Femur (tissue), 1 donor: ENCODE measurements around the gene COL18A1.
A peak's percentile ranks its signal among the peaks of the same experiment; 100 is the strongest.
"Not testable (repeated sequence)": the region's sequence is repeated elsewhere in the genome, so short reads cannot be mapped to it uniquely, and the experiment has no call there.

Experiments
- DNase-seq: peaks from one replicate; pipeline ENCODE4 v3.0.0-alpha.2; 2017

Gene COL18A1

DNA sequence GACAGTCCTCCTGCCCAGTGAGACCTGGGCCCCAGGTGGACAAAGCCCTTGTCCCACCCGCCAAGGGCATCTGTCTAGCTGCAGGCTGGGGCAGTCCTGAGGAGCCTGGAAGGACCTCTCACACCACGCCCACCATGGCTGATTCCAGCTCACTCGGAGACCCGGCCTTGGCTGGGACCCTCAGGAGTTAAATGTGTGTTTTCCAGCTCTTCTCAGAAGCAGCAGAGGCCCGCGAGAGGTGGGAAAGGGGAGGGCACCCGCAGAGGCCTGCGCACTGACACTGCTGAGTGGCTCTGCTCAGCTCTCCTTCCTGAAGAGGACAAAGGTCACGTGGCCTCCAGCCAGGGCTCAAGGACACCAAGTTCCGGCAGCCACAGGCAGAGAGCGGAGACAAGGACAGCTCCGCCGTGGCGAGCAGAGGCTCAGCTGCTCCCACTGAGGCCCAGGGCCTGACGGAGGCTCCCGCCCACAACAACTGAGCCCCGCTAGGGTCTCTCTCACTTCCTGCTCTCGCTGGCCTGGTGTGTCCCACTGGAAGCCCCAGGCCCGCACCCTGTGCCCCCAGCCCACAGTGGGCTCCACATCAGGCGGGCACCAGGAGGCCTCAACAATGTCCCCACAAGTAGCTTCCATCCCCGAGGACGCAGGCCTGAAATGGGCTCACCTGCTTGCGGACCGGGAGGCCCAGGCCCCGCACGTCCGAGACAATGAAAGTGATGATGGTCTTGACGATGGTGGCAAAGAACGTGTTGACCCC is 120.4 kb downstream of the COL18A1 start:
- DNase-seq = peak; percentile 52

DNA sequence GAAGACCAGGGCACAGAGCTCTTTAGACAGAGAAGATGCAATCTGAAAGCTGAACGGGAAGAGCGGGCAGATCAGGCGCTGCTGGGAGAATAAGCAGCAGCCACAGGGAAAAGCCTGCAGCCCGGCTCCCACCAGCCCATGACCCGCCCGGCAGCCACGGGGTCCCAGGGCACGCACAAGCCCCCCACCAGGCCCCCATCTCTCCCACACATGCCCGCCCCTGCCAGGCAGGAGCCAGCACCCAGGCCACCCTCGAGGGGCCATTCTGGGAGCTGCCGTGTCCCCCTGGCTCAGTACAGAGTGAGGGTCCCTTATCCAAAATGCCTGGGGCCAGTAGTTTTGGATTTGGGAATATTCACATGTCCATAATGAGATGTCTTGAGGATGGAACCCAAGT is 120.9 kb downstream of the COL18A1 start:
- peak; percentile 11 for DNase-seq

DNA sequence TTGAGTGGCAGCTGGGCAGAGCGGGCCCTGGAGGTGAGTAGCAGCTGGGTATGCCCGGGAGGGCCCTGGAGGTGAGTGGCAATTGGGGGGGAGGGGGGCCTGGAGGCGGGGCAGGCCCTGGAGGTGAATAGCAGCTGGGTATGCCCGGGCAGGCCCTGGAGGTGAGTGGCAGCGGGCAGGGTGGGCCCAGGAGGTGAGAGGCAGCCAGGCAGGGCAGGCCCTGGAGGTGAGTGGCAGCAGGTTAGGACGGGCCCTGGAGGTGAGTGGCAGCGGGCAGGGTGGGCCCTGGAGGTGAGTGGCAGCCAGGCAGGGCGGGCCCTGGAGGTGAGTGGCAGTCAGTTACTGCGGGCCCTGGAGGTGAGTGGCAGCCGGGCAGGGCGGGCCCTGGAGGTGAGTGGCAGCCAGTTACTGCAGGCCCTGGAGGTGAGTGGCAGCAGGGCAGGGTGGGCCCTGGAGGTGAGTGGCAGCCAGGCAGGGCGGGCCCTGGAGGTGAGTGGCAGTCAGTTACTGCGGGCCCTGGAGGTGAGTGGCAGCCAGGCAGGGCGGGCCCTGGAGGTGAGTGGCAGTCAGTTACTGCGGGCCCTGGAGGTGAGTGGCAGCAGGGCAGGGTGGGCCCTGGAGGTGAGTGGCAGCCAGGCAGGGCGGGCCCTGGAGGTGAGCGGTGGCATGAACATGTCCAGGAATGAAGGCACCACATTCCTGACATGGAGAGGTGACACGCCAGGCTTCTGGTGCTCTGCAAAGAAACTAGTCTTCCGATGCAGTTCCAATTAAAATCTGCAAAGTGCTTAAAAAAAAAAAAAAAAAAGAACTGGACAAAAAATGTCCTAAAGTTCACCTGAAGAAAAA is 122.4 kb downstream of the COL18A1 start:
- not testable (repeated sequence) for DNase-seq

DNA sequence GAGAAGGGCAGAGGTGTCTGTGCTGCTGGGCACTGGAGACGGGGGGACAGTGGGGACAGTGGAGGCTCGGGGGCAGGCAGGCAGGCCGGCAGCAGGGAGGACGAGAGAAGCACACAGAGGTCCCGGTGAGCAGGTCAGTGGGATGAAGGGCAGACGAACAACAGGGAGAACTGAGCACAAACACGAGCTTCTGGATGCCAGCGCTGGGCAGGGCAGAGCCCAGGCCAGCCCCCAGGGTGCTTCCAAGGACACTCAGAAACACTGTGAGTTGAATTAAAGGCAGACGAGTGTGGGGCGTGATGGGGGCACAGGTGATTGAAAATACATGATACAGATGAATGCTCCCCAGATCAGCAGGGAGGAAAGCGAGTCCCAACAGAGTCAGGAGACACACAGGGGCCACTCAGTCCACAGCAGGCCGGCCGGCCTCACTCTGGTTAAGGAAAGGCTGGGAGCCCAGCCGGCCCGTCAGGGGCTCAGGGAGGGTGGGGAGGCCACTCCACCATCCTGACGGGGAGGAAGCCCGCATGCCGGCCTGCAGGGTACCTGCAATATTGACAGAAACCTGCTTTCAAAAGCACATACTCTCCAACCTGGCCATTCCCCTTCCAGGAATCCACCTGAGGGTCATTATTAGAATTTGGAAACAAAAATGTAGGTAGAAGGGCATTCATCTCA is 123.2 kb downstream of the COL18A1 start:
- no peak for DNase-seq

DNA sequence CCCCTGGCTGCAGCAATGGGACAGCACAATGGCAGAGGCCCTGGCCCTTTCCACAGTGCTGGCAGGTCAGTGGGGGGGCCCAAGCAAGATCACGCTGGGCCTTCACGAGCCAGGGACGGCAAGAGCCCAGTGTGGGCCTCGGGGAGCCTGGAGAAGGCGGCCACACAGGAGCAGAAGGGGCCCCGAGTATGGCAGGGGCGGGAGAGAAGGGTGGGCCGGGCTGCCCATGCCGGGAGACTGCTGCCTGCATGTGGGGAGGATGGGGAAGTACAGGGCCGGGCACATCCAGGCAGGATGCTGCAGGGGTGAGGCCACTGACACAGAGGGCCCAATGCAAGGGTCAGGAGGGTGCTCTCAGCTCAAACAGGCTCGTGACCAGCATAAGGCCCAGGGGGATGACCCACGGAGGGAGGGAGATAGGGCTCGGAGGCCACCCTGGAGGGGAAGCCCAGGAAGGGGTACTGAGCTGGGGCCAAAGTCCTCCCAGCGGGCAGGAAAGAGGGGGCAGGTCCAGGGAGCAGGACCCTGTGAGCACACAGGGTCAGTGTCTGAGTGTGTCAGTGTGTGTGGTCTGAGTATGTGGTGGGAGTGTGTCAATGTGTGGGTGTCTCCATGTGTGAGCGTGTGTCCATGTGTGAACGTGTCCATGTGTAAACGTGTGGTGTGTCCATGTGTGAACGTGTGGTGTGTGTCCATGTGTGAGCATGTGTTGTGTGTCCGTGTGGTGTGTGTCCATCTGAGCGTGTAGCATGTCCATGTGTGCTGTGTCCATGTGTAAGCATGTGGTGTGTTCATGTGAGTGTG is 124.2 kb downstream of the COL18A1 start:
- DNase-seq = no peak

DNA sequence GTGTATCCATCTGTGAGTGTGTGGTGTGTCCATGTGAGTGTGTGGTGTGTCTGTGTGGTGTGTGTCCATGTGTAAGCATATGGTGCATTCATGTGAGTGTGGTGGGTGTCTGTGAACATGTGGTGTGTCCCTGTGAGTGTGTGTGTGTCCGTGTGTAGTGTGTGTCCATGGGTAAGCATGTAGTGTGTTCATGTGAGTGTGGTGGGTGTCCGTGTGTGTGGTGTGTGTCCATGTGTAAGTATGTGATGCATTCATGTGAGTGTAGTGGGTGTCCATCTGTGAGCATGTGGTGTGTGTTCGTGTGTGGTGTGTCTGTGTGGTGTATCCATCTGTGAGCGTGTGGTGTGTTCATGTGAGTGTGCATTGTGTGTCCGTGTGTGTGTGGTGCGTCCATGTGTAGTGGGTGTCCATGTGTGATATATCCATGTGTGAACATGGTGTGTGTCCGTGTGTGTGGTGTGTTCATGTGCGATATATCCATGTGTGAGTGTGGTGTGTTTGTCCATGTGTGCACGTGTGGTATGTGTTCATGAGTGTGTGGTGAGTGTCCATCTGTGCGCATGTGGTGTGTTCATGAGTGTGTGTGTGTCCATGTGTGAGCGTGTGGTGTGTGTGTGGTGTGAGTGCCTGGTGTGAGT is 124.9 kb downstream of the COL18A1 start:
- no peak for DNase-seq

DNA sequence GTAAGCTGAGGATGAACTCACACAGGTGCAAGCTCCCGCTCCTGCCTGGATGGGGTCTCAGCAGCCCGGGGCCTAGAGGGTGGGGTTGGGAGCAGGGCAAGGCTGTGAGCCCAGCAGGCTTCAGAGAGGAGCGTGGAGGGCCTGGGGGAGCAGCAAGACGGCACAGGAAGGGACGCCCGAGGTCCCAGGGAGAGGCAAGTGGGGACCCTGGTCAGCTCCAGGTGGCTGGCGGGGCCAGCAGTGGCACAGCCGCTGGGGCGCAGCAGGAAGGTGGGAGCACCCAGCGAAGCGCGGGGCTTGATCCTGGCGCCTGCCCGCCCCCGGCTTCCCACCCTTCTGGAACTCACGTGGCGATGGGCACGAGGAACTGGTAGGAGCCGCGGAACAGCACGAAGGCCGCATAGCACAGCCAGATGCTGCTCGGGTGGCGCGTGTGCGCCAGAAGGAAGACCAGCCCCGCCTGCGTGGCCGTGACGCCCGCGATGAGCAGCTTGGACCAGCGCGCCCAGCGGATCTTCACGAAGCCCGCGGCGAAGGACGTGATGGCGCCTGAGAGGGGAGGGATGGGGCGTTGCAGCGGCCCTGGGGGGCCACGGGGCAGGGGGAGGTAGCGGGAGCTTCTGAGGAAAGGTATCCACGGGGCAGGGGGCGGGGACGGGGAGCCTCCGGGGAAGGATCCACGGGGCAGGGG is 125.6 kb downstream of the COL18A1 start:
- DNase-seq = no peak

DNA sequence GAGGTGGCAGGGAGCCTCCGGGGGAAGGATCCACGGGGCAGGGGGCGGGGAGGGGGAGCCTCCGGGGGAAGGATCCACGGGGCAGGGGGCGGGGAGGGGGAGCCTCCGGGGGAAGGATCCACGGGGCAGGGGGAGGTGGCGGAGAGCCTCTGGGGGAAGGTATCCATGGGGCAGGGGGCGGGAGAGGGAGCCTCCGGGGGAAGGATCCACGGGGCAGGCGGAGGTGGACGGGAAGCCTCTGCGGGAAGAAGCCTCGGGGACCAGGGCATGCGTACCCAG is 126.1 kb downstream of the COL18A1 start:
- DNase-seq = peak; percentile 12

DNA sequence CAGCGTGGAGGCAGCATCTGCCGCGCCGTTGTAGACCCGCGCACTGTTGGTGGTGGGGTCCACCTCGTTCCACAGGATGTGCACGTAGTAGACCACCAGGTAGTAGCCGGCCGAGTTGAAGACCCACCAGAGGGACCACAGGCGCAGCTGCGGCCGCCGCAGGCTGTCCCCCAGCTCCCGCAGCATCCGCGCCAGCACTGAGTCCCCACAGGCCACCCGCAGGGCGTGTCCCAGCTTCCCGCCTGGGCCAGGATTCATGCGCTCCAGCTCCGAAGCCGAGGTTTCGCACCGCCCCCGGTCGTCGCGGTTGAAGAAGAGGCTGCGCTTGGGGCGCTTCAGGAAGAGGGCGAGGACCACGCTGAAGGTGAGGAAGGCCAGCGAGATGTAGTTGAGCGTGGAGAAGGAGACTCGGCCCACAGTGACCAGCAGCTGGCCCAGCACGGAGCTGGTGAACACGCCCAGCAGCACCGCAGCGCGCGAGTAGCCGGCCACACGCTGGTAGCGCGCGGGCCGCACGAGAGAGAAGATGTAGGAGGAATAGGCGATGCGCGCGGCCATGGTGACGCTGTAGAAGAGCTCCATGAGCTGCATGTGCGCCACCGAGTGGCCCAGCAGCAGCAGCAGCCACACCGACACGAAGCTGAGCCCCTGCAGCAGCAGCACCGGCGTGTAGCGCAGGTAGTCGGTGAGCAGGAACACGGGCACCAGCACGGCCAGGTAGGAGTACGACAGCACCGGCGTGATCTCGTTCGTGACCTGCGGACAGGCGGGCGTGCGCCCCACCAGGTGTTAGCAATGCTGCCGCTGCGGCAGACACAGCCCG is 126.6 kb downstream of the COL18A1 start:
- peak; percentile 14 for DNase-seq

DNA sequence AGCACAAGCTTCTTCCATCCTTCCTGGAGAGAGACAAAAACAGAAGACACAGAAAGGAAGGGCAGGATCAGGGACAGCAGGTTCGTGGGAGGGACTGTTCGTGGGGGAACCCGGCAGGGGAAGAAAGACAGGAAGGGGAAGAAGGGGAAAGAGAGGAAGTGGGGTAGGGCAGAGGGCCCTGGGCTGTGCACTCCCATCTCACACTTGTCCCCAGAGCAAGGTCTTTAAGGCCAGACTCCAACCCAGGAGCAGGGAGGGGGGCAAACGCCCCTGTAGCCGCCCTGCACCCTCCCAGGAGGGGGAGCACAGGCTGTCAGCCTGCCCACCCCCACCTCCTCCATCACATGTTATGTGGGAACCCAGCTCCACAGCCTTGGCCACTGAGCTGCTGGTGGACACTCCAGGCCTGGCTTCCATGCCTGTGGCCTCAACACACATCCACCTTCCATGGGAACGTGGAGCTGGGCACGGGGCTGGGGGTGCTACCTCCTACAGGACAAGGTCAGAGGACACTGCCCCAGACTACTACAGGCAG is 127.9 kb downstream of the COL18A1 start:
- peak; percentile 21 for DNase-seq

DNA sequence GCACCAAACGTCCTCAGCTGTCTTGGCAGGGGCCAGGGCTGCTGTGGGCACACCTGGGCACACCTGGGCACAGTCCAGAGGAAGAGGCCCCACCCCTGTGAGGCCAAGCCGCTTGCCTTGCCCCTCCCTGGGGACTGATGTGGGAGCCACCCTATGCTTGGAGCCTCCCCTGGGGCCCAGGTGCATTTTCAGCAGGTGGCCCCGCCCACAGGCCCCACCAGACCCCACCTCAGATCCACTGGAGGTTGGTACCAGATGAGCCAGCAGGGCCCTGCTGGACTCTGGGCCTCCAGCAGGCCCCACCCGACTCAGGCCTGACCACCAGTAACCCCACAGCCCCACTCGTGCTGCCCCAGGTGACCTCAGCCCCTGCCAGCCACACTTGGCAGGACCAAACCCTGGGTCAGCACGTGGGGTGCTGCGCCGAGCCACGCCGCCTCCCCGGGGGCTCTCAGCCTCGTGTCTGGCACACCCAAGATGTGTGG is 128.4 kb downstream of the COL18A1 start:
- peak; percentile 18 for DNase-seq

DNA sequence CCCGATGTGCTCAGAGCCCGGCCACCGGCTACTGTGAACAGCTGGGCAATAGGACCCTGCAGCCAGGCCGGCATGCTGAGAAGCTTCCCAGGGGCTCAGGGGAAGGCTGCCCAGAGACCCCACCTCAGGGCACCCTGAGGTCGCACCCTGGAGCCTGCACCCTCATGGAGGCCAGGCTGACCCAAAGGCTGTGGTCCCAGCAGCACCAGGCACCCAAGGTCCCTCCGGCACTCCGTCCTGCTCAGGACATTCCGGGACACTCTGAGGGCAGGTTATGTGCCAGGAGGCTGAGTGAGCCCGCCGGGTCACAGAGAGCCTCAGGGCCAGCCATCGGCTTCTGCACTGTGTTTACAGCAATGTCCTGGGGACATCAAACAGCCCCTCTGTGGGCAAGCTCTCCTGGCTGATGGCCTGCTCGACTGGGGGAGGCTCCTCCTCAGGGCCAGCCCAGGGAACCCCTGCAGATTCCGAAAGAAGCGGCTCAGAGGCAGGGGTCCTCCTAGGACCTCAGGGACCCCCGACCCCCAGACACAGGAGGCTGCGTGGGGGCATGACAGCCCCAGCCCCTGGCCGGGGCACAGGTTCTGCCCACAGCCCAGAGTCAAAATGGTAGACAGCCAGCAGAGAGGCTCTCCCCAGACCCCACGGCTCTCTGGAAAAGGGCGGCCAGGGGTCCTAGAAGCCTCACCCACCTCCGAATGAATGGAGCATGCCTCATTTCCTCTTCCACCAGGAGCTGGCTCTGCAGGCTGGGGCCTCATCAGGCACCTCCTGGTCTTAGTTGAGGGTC is 129.1 kb downstream of the COL18A1 start:
- DNase-seq = peak; percentile 13

DNA sequence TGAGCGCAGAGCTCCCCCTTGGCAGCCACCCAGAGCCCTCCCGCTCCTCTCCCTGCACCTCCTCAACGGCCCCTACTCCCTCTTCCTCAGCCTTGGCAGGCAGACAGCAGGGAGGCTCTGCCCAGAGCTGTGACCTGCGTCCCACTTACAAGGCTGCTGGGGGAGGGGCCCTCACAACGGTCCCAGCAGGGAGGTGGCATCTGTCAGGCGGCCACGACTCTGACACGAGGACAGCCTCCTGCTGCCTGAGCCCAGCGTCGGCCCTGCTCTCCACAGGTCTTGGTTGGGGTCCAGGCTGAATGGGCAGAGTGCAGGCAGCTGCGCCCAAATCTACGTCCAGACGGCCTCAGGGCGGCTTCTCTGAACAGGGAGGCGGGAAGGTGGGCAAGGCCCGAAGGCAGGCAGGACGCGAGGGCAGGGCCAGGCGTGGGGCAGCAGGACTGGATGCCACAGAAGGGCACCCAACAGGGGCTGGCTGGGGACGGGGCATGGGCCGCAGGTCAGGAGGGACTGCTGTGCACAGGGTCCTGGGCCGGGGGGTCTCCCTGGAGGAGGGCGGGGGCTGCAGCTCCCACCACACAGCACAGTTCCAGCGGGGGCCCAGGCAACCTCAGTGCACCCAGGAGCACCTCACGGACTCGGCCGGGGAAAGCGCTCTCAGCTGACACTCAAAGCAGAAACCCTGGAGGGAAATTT is 129.8 kb downstream of the COL18A1 start:
- peak; percentile 69 for DNase-seq

DNA sequence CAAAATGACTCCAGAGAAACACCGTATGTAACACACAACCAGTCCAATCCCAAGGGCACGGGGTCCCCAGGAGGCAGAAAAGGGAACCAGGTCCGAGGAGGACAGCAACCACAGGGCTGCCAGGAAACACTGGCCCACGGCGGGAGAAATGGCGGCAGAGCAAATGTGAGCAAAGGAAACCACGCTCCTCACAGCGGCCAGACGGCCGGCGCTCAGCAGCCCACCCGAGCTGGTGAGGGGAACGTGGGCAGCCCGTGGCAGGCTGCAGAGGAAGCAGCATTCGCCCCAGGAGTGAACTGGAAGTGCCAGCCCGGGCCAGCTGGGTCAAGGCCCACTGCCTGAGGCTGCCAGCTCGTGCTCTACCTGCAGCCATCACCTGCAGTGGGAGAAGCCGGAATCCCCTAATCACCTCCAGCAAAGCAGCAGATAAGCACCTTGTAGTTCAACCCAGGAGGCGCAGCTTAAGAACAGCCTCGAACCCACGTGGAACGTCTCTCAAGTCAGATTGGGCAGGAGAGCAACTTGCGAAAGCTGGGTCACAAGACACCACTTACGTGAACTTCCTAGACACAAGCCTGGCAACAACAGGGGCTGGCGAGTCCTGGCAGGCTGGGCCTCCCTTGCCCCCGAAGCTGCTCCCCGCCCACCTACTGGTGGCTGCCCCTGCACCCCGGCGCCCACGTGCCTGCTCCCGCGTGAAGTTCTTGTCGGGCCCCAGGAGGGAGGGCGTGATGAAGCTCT is 130.5 kb downstream of the COL18A1 start:
- peak; percentile 32 for DNase-seq

DNA sequence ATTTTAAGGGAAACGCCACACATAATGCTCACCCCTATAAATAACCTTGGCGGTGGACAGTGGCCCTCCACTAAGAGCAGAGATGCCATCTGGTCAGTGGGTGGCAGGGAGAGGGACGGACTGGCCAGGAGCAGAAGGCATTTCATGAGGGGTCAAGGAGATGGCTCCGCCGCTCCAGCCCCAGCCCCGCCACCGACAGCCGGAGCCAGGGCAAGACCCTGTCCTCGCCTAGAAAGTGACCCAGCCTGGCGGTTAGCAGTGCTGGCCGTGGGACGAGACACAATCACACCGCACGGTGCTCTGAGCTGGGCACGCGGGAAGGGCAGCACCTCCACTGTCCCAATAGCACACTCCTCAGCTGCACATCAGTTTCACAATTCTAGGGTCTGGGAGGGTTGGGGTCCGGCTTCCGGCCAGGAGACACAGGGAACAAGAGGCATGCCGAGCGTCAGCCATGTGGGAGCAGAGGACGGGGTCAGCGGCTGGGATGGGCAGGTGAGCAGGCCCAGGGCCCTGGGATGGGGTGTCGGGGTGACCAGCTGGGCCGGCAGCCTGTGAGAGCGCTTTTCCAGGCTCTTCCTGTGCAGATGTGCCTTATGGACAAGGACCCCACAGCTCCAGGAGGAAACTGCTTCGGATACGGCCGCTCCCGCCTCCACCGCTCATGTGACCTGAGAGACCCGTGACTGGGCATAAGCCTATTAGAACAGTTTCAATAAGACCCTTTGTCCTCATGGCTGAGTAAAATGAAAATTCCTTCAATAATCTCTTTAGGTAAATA is 131.5 kb downstream of the COL18A1 start:
- peak; percentile 20 for DNase-seq

DNA sequence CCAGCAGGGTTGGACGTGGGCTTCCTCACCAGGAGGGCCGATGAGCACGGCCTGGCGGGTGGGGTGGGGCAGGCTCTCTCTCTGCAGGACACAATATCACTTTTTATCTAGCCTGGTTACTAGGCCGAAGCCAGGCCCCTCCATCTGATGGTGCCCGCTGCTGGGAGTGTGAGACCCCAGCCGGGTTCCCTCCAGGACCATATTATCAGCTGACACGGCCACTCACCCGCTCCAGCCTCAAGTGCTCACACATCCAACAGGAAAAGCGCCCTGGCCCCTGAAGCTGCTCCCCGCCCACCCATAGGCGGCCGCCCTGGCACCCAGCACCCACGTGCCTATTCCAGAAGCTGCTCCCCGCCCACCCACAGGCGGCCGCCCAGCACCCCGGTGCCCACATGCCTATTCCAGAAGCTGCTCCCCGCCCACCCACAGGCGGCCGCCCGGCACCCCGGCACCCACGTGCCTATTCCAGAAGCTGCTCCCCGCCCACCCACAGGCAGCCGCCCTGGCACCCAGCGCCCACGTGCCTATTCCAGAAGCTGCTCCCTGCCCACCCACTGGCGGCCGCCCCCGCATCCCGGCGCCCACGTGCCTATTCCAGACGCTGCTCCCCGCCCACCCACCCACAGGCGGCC is 132.3 kb downstream of the COL18A1 start:
- DNase-seq = peak; percentile 12
